Adrenal gland (tissue), 12 donors: ENCODE data around the gene LCAT. TPM values are rescaled to one million over a fixed set of nuclear protein-coding genes. Genes with fewer than 3 reads are reported as not detected.

ENCODE experiments used
- DNase-seq, 7 donors: peaks; one replicate each; pipeline ENCODE4 v3.0.0-alpha.2; 2019 to 2020
- H3K27ac ChIP-seq, 5 donors: fragments of 200-600 bp; sonication (generic) in 4 of 5; 1 replicate in 3 of 5; 2 replicates in 2 of 5; pipeline versions ENCODE4 v1.5.1 to v1.8.0; 2016 to 2020; ENCODE audit warnings: mild to moderate bottlenecking in 1 of 5
- H3K27me3 ChIP-seq: fragments of 200-600 bp; 2 replicates; pipeline ENCODE4 v1.8.0; 2021
- H3K36me3 ChIP-seq, 2 donors: fragments of 200-600 bp; replicated peaks in 1 of 2; 1 replicate in 1 of 2; 2 replicates in 1 of 2; pipeline versions ENCODE4 v1.5.1 to v1.8.0; 2018 to 2022
- H3K4me1 ChIP-seq, 2 donors: fragments of 200-600 bp; replicated peaks in 1 of 2; 1 replicate in 1 of 2; 2 replicates in 1 of 2; pipeline versions ENCODE4 v1.5.1 to v1.8.0; 2018 to 2021
- H3K4me3 ChIP-seq, 4 donors: fragments of 200-600 bp; sonication (generic) in 3 of 4; one replicate each; pipeline ENCODE4 v1.5.1; 2016 to 2018
- H3K9me3 ChIP-seq, 3 donors: fragments of 200-600 bp; sonication (generic) in 1 of 3; replicated peaks in 1 of 3; 1 replicate in 2 of 3; 2 replicates in 1 of 3; pipeline versions ENCODE4 v1.5.1 to v1.8.0; 2016 to 2021
- POLR2A ChIP-seq, 2 donors: fragments of 450-650 bp; IDR thresholded peaks; one replicate each; pipeline ENCODE4 v1.6.1; 2017; ENCODE audit warnings: antibody characterized with exemption in 2 of 2, mild to moderate bottlenecking in 2 of 2, moderate library complexity in 1 of 2
- WGBS, 4 donors: extraction: QIAGEN DNeasy Blood & Tissue Kit in 2 of 4; methylation state at CpG; one replicate each; pipeline versions ENCODE4 v1.1.5 to v1.1.7; 2013 to 2017; 5-methylcytosine and 5-hydroxymethylcytosine counted together
- intact Hi-C, 2 donors: fragments of 100-400 bp; cut with DNase I; formaldehyde crosslinking; loops; one replicate each; pipeline versions ENCODE4 v1.14.1 to v1.15.0; 2022 to 2023
- polyA plus RNA-seq, 3 donors: library from polyadenylated mRNA; stranded (reverse); fragments of 200-250 nt in 2 of 3; fragments of 350-450 nt in 1 of 3; fragmentation: Illumina TruSeq in 1 of 3; extraction: RNeasy Lipid Tissue Mini Kit (QIAGEN cat#74804) in 1 of 3; gene quantifications; one replicate each; pipeline ENCODE4 v1.2.3, GENCODE V29; 2013 to 2014
- total RNA-seq, 9 donors: library from RNA; depleted of rRNA in 4 of 9; stranded (reverse); fragments of >200 nt in 4 of 9; fragments of 120-200 nt in 1 of 9; fragmentation: NEBNext Ultra II Directional in 1 of 9; extraction: Animal tissue kit (Norgen Biotek cat#: 25700) in 1 of 9; gene quantifications; one replicate each; pipeline versions ENCODE4 v1.1.0 to v1.2.4, GENCODE V29; 2013 to 2023
- TF ChIP-seq, protein P1 (sequence below), 6 experiments: fragments of 450-650 bp in 4 of 6; fragments of 200-600 bp in 2 of 6; sonication (generic) in 1 of 6; IDR thresholded peaks; 1 replicate in 5 of 6; 2 replicates in 1 of 6; pipeline versions ENCODE4 v1.5.1 to v1.8.0; 2016 to 2021; ENCODE audit warnings: antibody characterized with exemption in 6 of 6, mild to moderate bottlenecking in 2 of 6, moderate library complexity in 1 of 6
- donor health status: healthy with polysubstance abuse.
- donor health status: Bipolar disorder and iron deficiency.
- donor health status: DM: yes; HTN: yes; CAD: no.
- donor health status: DM: no; HTN: no; CAD: no.
- donor health status: DM: no; HTN: no; CAD: no.
- donor health status: DM: yes; HTN: yes; CAD: no.

The LCAT gene
- total and polyA plus RNA-seq, 12 donors = 3.0 to 240 (median 12.6) TPM

DNA sequence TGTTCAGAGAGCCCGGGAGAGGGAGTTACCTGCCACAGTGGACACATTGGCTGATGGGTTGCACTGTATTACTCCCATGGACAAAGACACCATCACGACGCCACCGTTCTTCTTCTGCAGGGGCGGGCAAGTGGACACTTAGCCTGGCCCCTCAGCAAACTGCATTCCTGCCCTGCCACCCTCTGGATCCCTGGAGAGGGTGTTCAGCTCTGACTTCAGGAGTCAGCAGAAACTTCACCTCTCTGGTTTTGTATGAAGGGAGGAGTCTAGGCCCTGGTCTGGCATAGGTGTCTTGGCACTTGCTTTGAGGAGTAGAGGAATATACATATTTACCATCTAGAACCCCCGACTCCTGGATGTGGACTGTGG lies 46.1 kb upstream of the LCAT start:
- Histone ChIP-seq H3K4me1 (peaks cover 3 to 14% of the 10 kb centered on the region in 2 donors), H3K27me3 (no peaks in the 10 kb centered on the region), H3K9me3 (no peaks in the 10 kb centered on the region), H3K36me3 (no peaks in the 10 kb centered on the region), H3K27ac (no peak overlapping the region), H3K4me3 (no peak overlapping the region)
- no peak for DNase-seq
- TF ChIP-seq, protein P1, sequence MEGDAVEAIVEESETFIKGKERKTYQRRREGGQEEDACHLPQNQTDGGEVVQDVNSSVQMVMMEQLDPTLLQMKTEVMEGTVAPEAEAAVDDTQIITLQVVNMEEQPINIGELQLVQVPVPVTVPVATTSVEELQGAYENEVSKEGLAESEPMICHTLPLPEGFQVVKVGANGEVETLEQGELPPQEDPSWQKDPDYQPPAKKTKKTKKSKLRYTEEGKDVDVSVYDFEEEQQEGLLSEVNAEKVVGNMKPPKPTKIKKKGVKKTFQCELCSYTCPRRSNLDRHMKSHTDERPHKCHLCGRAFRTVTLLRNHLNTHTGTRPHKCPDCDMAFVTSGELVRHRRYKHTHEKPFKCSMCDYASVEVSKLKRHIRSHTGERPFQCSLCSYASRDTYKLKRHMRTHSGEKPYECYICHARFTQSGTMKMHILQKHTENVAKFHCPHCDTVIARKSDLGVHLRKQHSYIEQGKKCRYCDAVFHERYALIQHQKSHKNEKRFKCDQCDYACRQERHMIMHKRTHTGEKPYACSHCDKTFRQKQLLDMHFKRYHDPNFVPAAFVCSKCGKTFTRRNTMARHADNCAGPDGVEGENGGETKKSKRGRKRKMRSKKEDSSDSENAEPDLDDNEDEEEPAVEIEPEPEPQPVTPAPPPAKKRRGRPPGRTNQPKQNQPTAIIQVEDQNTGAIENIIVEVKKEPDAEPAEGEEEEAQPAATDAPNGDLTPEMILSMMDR (IDR thresholded peaks at IDR 0.05) = no peak
- 79 to 93% (median 88%) methylated on average over 3 to 6 of the region's 6 CpGs for WGBS, 4 donors
- intact Hi-C loops = loop anchor here in 1 of 2 donors (5.0 to 10.0 kb wide), 2 partner anchors 55 to 242 kb away; no protein-coding TSS in a partner anchor

DNA sequence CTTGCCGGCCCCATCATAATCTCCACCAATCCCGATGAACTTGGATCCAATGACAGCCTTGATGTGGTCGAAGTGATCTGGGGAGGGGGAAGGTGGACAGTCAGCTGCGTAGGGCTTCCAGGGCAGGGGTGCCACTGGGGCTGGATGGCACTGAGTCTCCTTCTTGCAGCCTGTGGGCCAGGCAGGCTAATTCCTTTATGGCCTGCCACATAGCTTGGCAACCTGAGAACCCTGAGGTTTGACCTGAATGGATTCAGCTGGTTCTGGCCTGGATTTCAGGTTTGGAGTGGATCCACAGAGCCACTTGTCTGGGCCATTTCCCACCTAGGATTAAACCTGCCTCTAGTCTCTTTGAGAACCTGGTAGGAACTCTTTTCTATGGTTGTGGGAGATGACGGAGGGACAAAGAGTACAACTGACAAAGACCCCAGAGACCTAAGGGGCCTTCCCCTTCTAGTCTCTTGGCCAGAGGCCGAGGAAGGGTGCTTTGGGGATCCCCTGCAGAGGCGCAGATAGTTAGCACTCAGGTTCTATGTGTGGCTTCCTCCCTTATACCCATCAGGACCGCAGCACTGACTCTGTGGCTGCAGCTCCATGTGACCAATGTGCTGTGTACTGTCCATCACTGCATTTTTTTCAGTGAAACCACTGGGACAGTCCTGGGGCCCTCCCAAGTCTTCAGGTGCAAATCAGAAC lies 45.5 kb upstream of the LCAT start:
- Histone ChIP-seq H3K27ac (no peak overlapping the region), H3K36me3 (no peaks in the 10 kb centered on the region), H3K4me3 (no peak overlapping the region), H3K9me3 (no peaks in the 10 kb centered on the region), H3K27me3 (no peaks in the 10 kb centered on the region), H3K4me1 (peaks cover 3 to 20% of the 10 kb centered on the region in 2 donors)
- 83 to 93% (median 88%) methylated on average over 6 to 8 of the region's 8 CpGs for WGBS, 4 donors
- intact Hi-C loops = loop anchor here (5.0 to 10.0 kb wide), 3 partner anchors 55 to 243 kb away; no protein-coding TSS in a partner anchor
- TF ChIP-seq, protein P1 (IDR thresholded peaks at IDR 0.05) = no peak
- TF ChIP-seq POLR2A (IDR thresholded peaks at IDR 0.05) = no peak
- no peak for DNase-seq

DNA sequence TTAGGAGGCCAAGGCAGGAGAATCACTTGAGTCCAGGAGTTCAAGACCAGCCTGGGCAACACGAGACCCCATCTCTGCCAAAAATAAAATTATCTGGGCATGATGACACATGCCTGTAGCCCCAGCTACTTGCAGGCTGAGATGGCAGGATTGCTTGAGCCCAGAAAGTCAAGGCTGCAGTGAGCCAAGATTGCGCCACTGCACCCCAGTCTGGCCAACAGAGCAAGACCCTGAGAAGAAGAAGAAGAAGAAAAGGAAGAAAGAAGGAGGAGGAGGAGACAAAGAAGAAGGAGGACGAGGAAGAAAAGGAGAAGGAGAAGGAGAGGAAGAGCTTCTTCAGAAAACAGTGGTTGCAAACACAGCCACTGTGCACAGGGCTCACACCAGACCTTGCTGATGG lies 44.8 kb upstream of the LCAT start:
- WGBS, 4 donors = 76 to 81% (median 81%) methylated on average over 3 of the region's 3 CpGs

DNA sequence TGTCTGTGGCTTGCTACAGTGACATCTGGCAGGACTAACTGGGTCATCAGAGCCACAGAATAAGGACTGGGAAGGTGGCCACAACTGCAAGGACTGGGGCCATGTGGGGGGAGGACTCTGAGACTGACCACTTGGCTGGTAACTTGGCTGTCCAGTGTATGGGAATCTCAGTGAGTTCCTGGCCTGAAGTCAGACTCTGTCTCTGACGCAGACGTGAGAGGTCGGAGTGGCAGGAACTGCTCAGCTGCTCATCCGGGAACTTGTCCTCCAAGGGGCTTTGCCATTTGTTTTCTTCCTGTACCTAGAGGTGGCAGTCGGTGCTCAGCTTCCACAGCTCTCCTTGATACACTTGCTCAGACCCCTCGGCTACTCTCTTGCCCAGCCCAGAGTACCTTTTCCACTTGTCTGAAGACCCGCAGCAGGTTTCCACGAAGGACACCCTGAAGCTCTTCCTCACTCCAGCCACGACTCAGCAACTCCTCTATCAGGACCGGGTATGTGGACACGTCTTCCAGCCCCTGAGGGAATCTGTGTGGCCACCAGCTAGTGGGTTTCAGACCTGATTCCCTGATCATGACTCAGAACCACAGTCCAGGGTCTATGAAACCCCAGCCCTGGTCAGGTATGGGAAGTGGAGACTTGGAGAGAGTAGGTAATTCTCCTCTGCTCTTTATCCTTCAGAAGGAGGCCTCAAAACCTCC lies 43.7 kb upstream of the LCAT start:
- peak in 6 of 7 donors; percentile 44 to 77 (median 52) for DNase-seq
- Histone ChIP-seq H3K4me1 (peaks cover 0 to 19% of the 10 kb centered on the region in 2 donors), H3K9me3 (no peaks in the 10 kb centered on the region), H3K27me3 (no peaks in the 10 kb centered on the region), H3K4me3 (no peak overlapping the region), H3K36me3 (no peaks in the 10 kb centered on the region), H3K27ac (peak overlapping the region in 3 of 5 donors; percentile 26 to 72 (median 64))
- TF ChIP-seq, protein P1 (IDR thresholded peaks at IDR 0.05) = no peak
- TF ChIP-seq POLR2A (IDR thresholded peaks at IDR 0.05) = no peak
- intact Hi-C loops = loop anchor here in 1 of 2 donors (10.0 kb wide), 1 partner anchor 237 kb away; no protein-coding TSS in a partner anchor
- 65 to 80% (median 66%) methylated on average over 11 of the region's 11 CpGs for WGBS, 4 donors

More for the DNA sequence above, 44.8 kb upstream of the LCAT start:
- no peaks in the 10 kb centered on the region for H3K9me3 ChIP-seq
- H3K27me3 ChIP-seq = no peaks in the 10 kb centered on the region
- no peaks in the 10 kb centered on the region for H3K36me3 ChIP-seq
- intact Hi-C loops = loop anchor here in 1 of 2 donors (10.0 kb wide), 1 partner anchor 236 kb away; no protein-coding TSS in a partner anchor
- H3K27ac ChIP-seq = no peak overlapping the region
- H3K4me1 ChIP-seq = peaks cover 3 to 26% of the 10 kb centered on the region in 2 donors
- DNase-seq = no peak
- no peak overlapping the region for H3K4me3 ChIP-seq
- TF ChIP-seq, protein P1 (IDR thresholded peaks at IDR 0.05) = no peak
- TF ChIP-seq POLR2A (IDR thresholded peaks at IDR 0.05) = no peak
